Activated CD4-positive, alpha-beta T cell treated with anti-CD3 and anti-CD28 coated beads, Interleukin-2, amount 10 ng/mL, durations not matched to agents 7 days and 5 days (primary cell): Measurements from ENCODE around the gene POC1A. TPM values are rescaled to one million over a fixed set of nuclear protein-coding genes. Genes with fewer than 3 reads are reported as not detected.

Experiments
- CTCF ChIA-PET: fragments of 350-600 bp; sonication (Branson Sonifier 250); formaldehyde crosslinking; loops from one replicate; lab custom pipeline; 2021; ENCODE audit warnings: antibody characterized with exemption; lab: Charles Lee
- POLR2A ChIA-PET: fragments of 350-600 bp; sonication (Branson Sonifier 250); formaldehyde crosslinking; loops from one replicate; lab custom pipeline; 2021; ENCODE audit warnings: antibody characterized with exemption; lab: Charles Lee
- DNase-seq: peaks from one replicate; pipeline ENCODE4 v3.0.0-alpha.2; 2020
- H3K27ac Mint-ChIP-seq: one replicate; pipeline ENCODE4 v1.8.0; 2021; ENCODE audit warnings: mild to moderate bottlenecking, moderate library complexity, mixed read lengths
- H3K27me3 Mint-ChIP-seq: one replicate; pipeline ENCODE4 v1.8.0; 2021; ENCODE audit warnings: mixed read lengths
- H3K36me3 Mint-ChIP-seq: one replicate; pipeline ENCODE4 v1.8.0; 2021; ENCODE audit warnings: low read depth, mixed read lengths
- H3K4me1 Mint-ChIP-seq: one replicate; pipeline ENCODE4 v1.8.0; 2021; ENCODE audit warnings: mixed read lengths
- H3K4me3 Mint-ChIP-seq: one replicate; pipeline ENCODE4 v1.8.0; 2021; ENCODE audit warnings: mild to moderate bottlenecking, moderate library complexity, mixed read lengths
- H3K9me3 Mint-ChIP-seq: one replicate; pipeline ENCODE4 v1.8.0; 2021; ENCODE audit warnings: mixed read lengths
- total RNA-seq, 2 experiments: library from RNA; stranded (reverse); gene quantifications; one replicate each; pipeline ENCODE4 v1.2.3, GENCODE V29; 2021

The POC1A gene
- total RNA-seq, 2 experiments from 2014 or later, result 26.9 to 28.2 TPM

DNA sequence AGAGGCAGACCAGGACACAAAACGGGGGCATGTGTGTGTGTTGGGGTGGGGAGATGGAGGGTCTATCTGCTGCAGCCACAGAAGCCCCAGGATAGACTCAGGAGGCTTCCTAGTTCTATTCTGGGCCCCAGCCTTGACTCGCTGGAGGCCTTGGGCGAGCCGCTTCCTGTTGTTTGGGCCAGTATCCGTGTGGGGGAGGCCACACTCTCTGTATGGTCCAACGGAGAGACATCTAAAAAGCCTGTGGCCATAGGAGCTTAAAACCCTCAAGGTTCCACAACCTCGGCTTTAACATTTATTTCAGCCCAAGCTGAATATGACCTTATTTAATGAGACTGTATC is 32.8 kb downstream of the POC1A start:
- Mint-ChIP-seq H3K27ac (peak overlapping the region; percentile 83), H3K4me1 (peaks cover 18% of the 10 kb centered on the region), H3K36me3 (peaks cover 14% of the 10 kb centered on the region), H3K27me3 (no peaks in the 10 kb centered on the region), H3K4me3 (no peak overlapping the region), H3K9me3 (no peaks in the 10 kb centered on the region)
- ChIA-PET POLR2A (no interaction called here), CTCF (interaction anchor here (0.5 to 1.9 kb wide), 5 partner anchors 12 to 465 kb away, joined by 3 to 6 read pairs (median 4); no protein-coding TSS in a partner anchor)
- no peak for DNase-seq

DNA sequence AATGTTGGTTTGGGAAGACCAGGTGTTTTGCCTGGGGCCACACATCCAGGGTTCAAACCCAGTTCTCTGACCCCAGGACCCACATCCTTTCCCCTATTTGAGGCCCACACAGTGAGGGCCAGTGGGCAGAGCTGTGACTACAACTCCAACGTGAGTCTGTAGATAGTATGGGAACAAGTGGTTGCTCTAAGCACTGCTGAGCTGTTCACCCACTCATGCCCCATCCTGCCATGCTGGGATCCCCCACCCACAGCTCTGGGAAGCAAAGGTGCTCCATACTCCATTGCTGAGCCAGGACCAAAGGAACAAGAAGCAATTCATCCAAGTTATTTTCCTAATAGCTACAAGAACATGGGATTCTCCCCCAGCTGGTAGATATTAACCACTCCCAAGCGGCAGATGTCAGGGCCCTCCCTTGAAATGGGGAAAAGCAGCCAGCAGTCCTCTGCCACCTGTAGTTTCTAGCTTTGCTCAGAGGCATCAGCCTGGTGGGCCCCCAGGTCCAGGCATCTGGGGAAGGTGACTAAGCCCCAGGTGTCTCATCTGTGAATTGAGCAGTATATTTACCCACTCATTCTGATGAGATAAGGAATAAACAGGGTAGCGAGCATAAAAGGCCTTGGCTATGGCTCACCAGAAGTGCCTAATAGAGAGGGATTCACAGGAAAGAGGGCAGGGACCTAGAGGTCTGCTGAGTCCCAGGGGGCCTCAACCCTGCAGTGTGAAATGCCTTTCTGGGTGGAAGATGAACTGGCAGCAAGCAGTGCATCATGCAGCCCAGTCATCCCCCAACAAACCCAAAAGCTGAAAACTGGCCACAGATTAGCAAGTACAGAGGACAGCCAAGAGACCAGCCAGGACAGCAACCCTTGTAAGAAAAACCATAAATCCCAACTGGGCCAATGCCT is 33.4 kb downstream of the POC1A start:
- Mint-ChIP-seq H3K9me3 (no peaks in the 10 kb centered on the region), H3K4me1 (peaks cover 18% of the 10 kb centered on the region), H3K4me3 (no peak overlapping the region), H3K36me3 (peaks cover 14% of the 10 kb centered on the region), H3K27me3 (no peaks in the 10 kb centered on the region), H3K27ac (peak overlapping the region; percentile 83)
- ChIA-PET CTCF (interaction anchor here (0.5 to 1.9 kb wide), 9 partner anchors 12 to 465 kb away, joined by 3 to 6 read pairs (median 3); no protein-coding TSS in a partner anchor), POLR2A (no interaction called here)
- no peak for DNase-seq

DNA sequence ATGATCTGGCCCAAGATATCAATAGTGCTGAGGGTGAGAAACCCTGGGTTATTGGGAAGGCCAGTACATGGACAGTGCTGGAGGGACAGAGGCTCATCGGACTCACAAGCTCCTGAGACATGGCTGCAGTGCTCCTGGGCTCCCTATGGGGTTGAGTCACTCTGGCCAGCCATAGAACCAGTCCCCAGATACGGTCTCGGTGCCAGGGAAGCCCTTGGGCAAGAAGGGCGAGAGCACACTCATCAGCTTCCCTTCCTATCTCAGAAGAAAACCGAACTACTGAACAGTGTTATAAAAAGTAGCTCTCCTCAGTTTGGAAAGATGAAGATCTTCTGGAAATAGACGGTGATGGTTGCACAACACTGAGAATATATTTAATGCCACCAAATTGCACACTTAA is 34.4 kb downstream of the POC1A start:
- H3K36me3 Mint-ChIP-seq, result peaks cover 14% of the 10 kb centered on the region
- H3K27me3 Mint-ChIP-seq, result no peaks in the 10 kb centered on the region
- ChIA-PET CTCF (interaction anchor here (0.6 to 1.9 kb wide), 7 partner anchors 11 to 287 kb away, joined by 3 to 6 read pairs (median 3); no protein-coding TSS in a partner anchor), POLR2A (no interaction called here)
- no peak overlapping the region for H3K4me3 Mint-ChIP-seq
- peaks cover 18% of the 10 kb centered on the region for H3K4me1 Mint-ChIP-seq
- H3K9me3 Mint-ChIP-seq, result no peaks in the 10 kb centered on the region
- no peak overlapping the region for H3K27ac Mint-ChIP-seq
- DNase-seq, result no peak

DNA sequence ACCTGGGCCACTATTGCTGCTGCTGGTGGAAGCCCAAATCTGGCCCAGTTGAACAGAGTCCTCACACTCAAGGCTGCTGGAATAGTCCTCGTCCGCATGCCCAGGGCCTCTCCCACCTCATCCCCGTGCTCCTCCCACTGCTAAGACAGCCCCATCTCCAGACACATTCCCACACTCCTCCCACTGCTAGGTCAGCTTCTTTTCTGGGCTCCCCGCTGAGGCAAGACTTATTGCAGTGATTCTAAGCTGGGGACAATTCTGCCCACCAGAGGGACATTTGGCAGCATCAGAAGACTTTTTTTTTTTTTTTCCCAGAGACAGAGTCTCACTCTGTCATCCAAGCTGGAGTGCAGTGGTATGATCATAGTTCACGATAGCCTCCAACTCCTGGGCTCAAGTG is 35.1 kb downstream of the POC1A start:
- no peak overlapping the region for H3K4me3 Mint-ChIP-seq
- ChIA-PET POLR2A (no interaction called here), CTCF (interaction anchor here (0.6 to 1.1 kb wide), 3 partner anchors 96 to 1548 kb away, joined by 3 read pairs; no protein-coding TSS in a partner anchor)
- H3K27ac Mint-ChIP-seq, result no peak overlapping the region
- no peak for DNase-seq
- no peaks in the 10 kb centered on the region for H3K9me3 Mint-ChIP-seq
- H3K36me3 Mint-ChIP-seq, result peaks cover 14% of the 10 kb centered on the region
- H3K4me1 Mint-ChIP-seq, result peaks cover 18% of the 10 kb centered on the region
- H3K27me3 Mint-ChIP-seq, result no peaks in the 10 kb centered on the region

DNA sequence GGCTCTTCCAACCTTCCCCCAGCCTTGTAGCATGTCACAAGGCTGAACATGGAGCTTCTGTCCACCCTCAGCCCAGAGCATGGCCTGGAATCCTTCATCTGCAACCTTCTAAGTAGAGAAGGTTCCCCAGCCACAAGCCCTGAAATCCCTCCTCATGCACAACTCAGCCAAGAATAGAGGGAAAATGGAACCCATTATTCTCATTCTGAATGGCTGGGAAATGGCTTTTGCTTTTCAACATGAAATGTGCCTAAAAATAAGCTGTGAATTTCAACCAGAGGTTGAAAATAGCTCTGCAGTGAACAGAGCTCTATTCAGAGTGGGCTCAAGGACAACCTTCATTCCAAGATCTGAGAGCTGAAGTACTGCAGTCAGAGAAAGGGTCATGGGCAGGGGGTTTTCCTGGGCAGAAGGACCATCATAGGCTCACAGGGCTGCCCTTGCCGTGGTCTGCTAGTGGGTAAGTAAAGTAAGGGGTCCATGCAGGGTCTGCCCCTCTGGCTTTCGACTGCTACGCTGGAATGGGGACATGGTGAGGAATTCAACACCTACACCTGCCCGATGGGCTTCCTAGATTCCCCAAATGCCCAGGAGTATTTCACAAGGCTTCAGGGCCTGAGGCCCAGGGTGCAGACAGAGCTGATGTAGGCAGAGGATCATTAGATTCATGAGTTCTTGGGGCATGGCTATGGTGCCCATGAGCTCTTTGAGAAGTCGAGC is 35.9 kb downstream of the POC1A start:
- POLR2A ChIA-PET, result no interaction called here
- H3K27me3 Mint-ChIP-seq, result no peaks in the 10 kb centered on the region
- H3K27ac Mint-ChIP-seq, result no peak overlapping the region
- H3K36me3 Mint-ChIP-seq, result peaks cover 14% of the 10 kb centered on the region
- H3K4me3 Mint-ChIP-seq, result no peak overlapping the region
- DNase-seq, result no peak
- no peaks in the 10 kb centered on the region for H3K9me3 Mint-ChIP-seq
- peaks cover 18% of the 10 kb centered on the region for H3K4me1 Mint-ChIP-seq
- CTCF ChIA-PET, result interaction anchor here (0.6 to 1.7 kb wide), 6 partner anchors 27 to 1547 kb away, joined by 3 to 5 read pairs (median 3); partner anchors contain the start of gene POC1A

DNA sequence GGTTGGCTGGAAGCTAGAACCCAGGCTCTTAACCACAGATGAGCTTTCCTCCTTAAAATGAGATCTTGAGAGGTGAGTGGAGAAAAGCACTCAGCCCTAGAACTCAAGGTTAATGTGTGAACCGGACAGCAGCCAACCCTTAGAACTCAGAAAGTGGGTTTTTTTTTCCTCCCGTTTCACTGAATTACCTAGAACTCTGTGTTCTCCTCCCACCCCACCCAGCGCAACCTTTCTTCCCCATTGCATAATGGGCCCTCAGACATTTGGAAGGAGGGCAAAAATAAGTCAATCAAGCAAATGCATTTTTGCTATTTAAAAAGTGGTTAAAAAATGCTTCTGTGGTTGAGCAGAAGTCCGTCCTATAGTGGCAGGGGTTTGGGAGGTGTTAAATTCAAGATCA is 36.7 kb downstream of the POC1A start:
- H3K27ac Mint-ChIP-seq, result no peak overlapping the region
- H3K9me3 Mint-ChIP-seq, result no peaks in the 10 kb centered on the region
- DNase-seq, result no peak
- POLR2A ChIA-PET, result no interaction called here
- CTCF ChIA-PET, result interaction anchor here (0.6 to 1.7 kb wide), 6 partner anchors 9 to 113 kb away, joined by 3 to 4 read pairs (median 3); partner anchors contain the start of gene POC1A
- peaks cover 18% of the 10 kb centered on the region for H3K4me1 Mint-ChIP-seq
- peaks cover 14% of the 10 kb centered on the region for H3K36me3 Mint-ChIP-seq
- H3K4me3 Mint-ChIP-seq, result no peak overlapping the region
- H3K27me3 Mint-ChIP-seq, result no peaks in the 10 kb centered on the region

DNA sequence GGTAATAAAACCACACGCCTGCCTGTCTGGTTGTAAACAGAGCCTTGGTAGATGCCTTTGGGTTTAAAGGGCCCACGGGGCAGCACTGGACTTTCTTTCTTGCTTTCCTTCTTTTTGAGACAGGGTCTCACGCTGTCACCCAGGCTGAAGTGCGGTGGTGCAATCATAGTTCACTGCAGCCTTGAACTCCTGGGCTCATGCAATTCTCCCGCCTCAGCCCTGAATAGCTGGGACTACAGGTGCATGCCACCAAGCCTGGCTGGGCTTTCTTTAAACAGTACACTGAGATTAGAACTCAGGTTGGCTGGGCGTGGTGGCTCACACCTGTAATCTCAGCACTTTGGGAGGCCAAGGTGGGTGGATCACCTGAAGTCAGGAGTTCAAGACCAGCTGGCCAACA is 42.2 kb downstream of the POC1A start:
- POLR2A ChIA-PET, result no interaction called here
- H3K36me3 Mint-ChIP-seq, result peaks cover 8% of the 10 kb centered on the region
- no peaks in the 10 kb centered on the region for H3K9me3 Mint-ChIP-seq
- H3K4me1 Mint-ChIP-seq, result no peaks in the 10 kb centered on the region
- CTCF ChIA-PET, result no interaction called here
- H3K4me3 Mint-ChIP-seq, result no peak overlapping the region
- no peak overlapping the region for H3K27ac Mint-ChIP-seq
- no peak for DNase-seq
- no peaks in the 10 kb centered on the region for H3K27me3 Mint-ChIP-seq

DNA sequence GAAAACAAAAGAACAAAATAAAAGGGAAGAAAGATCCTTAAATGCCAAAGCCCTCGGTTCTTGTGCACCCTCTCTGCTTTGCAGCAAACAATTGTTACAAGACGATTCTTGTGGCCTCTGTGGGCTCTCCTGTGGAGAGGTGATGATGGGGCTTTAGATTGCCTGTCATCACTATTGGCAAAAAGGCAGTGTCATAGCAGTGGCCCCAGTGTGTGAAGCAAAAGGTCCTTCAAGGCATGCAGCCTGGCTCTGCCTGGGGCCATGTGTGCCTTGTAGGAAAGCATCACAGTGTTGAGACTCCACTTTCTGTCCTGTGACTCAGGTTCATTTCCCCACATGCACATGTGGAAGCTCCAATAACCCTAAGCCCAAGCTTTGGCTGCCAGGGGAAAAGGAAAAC is 43.7 kb downstream of the POC1A start:
- ChIA-PET CTCF (interaction anchor here (1.4 kb wide), 1 partner anchor 57 kb away, joined by 3 read pairs; no protein-coding TSS in a partner anchor), POLR2A (no interaction called here)
- no peaks in the 10 kb centered on the region for H3K4me1 Mint-ChIP-seq
- H3K9me3 Mint-ChIP-seq, result no peaks in the 10 kb centered on the region
- DNase-seq, result no peak
- H3K4me3 Mint-ChIP-seq, result no peak overlapping the region
- H3K27ac Mint-ChIP-seq, result no peak overlapping the region
- peaks cover 8% of the 10 kb centered on the region for H3K36me3 Mint-ChIP-seq
- H3K27me3 Mint-ChIP-seq, result no peaks in the 10 kb centered on the region

DNA sequence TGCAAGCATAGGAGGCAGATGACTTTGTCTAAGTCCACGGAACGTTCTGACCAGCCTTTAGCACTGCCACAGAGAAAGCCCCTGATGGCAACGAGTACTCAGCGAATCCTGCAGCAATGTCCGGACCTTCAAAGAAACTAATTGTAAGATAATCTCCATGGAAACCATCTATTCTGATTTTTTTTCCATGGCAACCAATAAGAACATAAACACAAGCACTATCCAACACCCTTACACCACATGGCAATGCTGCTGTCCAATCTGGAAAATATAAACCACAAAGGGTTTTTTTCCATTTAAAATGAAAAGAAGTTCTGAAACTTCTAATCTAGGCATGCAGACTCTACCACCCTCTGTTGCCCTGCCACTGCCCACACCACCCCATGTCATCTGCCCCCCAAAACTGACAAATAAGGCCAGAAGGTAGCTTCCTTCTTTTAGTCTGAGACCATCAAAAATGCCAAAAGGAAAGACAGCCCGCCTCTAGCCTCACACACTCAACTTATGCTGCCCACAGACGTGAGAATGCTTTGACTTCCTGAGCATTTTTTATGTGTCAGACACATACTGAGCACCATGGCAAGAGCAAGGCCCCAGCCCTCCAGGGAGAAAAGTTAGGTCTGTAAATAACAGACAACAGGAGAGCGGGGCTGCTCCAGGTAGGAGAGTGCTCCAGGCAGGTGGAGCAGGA is 44.5 kb downstream of the POC1A start:
- no peak for DNase-seq
- Mint-ChIP-seq H3K4me3 (no peak overlapping the region), H3K36me3 (peaks cover 8% of the 10 kb centered on the region), H3K27ac (no peak overlapping the region), H3K4me1 (no peaks in the 10 kb centered on the region), H3K9me3 (no peaks in the 10 kb centered on the region), H3K27me3 (no peaks in the 10 kb centered on the region)
- ChIA-PET CTCF (interaction anchor here (1.4 to 2.0 kb wide), 2 partner anchors 11 to 57 kb away, joined by 3 to 6 read pairs; no protein-coding TSS in a partner anchor), POLR2A (no interaction called here)

DNA sequence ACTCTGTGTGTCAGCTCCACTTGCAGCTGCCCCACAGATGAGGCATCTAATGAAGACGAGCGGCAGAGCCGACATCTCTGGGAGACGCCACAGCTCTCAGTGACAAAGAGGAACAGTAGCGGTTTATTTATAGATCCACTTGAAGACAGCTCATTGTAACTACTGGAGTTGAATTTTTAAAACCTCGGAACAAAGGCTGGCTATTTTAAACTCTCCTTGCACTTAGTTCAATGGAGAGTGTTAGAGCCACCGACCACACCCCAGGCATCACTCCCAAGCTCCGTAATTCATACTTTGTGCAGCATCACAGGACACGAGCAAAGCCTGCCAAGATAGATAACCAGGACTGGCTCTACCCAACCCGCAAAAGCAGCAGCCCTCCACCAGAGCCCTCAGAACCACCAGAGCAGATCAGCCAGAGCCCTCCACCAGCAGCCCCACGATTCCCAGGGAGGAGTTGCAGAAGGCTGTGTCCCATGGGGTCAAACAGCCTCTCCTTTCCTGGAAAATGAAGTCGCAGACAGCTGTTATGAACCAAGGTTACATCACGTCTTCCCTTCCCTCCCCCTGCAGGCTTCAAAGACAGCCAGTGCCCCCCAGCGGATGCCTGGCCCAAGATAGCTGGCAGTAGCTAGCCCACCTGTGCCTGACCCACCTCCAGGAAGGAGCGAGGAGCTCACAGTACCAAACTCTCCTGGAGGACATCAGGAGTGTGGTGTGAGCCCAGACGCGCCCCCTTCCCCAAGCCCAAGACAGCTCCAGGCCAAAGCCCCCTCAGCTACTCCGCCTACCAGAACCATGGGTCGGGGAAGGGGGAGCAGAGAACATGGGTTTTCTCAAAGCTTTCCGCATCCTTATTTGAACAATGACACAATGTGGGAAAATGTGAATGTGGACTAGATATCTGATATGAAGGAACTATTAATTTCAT is 45.7 kb downstream of the POC1A start:
- Mint-ChIP-seq H3K27ac (no peak overlapping the region), H3K4me3 (no peak overlapping the region), H3K9me3 (no peaks in the 10 kb centered on the region), H3K27me3 (no peaks in the 10 kb centered on the region), H3K4me1 (no peaks in the 10 kb centered on the region), H3K36me3 (peaks cover 13% of the 10 kb centered on the region)
- ChIA-PET CTCF (interaction anchor here (1.0 to 2.0 kb wide), 3 partner anchors 8 to 19 kb away, joined by 3 to 6 read pairs (median 4); no protein-coding TSS in a partner anchor), POLR2A (no interaction called here)
- DNase-seq, result no peak

DNA sequence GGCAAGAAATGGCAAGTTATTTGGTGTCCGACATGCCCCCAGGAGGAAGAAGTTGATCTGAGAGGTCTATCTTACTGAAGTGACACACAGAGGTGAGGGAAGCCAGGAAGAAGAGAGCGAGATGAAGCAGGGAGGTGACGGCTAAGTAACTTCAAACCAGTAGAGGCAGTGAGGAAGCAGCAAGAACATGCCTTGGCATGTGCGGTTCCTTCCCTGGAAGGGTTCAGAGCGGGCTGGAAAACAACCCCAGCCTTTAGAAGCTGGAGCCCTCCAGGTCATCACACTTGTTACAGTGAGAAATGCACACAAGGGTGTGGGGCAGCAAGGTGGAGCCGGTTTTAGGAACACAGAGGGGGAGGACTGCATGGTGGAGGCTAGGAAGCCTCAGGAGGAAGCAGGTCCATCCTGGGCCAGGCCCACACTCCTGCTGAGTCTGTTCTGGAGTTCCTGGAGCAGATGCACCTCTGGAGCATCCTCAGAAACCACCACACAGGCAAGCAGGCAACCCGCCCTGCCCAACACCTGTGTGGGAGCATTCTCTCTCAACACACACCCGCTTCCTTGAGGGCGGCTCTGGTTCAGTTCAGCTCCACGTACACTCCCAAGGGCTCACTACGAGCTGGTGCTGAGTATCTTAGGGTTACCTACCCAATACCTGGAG is 47.1 kb downstream of the POC1A start:
- CTCF ChIA-PET, result interaction anchor here (1.4 kb wide), 1 partner anchor 10 kb away, joined by 4 read pairs; no protein-coding TSS in a partner anchor
- Mint-ChIP-seq H3K9me3 (peaks cover 5% of the 10 kb centered on the region), H3K27me3 (no peaks in the 10 kb centered on the region), H3K27ac (no peak overlapping the region), H3K36me3 (peaks cover 21% of the 10 kb centered on the region), H3K4me1 (no peaks in the 10 kb centered on the region), H3K4me3 (no peak overlapping the region)
- POLR2A ChIA-PET, result no interaction called here
- no peak for DNase-seq
